ENCODE results near the gene ZNF700. TPM values are rescaled to one million over a fixed set of nuclear protein-coding genes. Genes with fewer than 3 reads are reported as not detected.

The ZNF700 gene
- total and polyA plus RNA-seq, 3 donors from 2014 or later = 9.0 to 26.1 (median 22.0) TPM

GRCh38 chr19:11982526-11982925, 57.6 kb downstream of the ZNF700 start:
- Histone ChIP-seq H3K27ac (no peak overlapping the region), H3K27me3 (no peaks in the 10 kb centered on the region), H3K4me1 (no peaks in the 10 kb centered on the region), H3K4me3 (no peak overlapping the region), H3K9me3 (no peaks in the 10 kb centered on the region), H3K36me3 (ENCODE audit: low read depth, missing control alignments) (no peaks in the 10 kb centered on the region)
- no peak for TF ChIP-seq POLR2A (IDR thresholded peaks at IDR 0.05)
- TF ChIP-seq CTCF (IDR thresholded peaks at IDR 0.05) = no peak
- WGBS, 2 donors = 89 to 96% methylated on average over 4 of the region's 4 CpGs
- no peak for DNase-seq
- intact Hi-C loops (cut with DNase I; ENCODE audit: low total_unique reads) = loop anchor here (10.0 kb wide), 1 partner anchor 58 kb away; the partner anchor contains the start of gene ZNF700

GRCh38 chr19:11984986-11985385, 60.1 kb downstream of the ZNF700 start:
- Histone ChIP-seq H3K27ac (no peak overlapping the region), H3K9me3 (no peaks in the 10 kb centered on the region), H3K4me3 (no peak overlapping the region), H3K4me1 (no peaks in the 10 kb centered on the region), H3K27me3 (no peaks in the 10 kb centered on the region), H3K36me3 (ENCODE audit: low read depth, missing control alignments) (no peaks in the 10 kb centered on the region)
- TF ChIP-seq POLR2A (IDR thresholded peaks at IDR 0.05) = no peak
- peak in 1 of 3 experiments; percentile 12 for TF ChIP-seq CTCF (IDR thresholded peaks at IDR 0.05)
- DNase-seq = no peak
- WGBS, 2 donors = 35 to 38% methylated on average over 5 of the region's 5 CpGs
- intact Hi-C loops (cut with DNase I; ENCODE audit: low total_unique reads) = loop anchor here (10.0 kb wide), 1 partner anchor 60 kb away; the partner anchor contains the start of gene ZNF700

- H3K36me3 ChIP-seq (ENCODE audit: low read depth, missing control alignments) = no peaks in the 10 kb centered on the region
- no peaks in the 10 kb centered on the region for H3K27me3 ChIP-seq
- H3K27ac ChIP-seq = no peak overlapping the region
- H3K9me3 ChIP-seq = no peaks in the 10 kb centered on the region
- TF ChIP-seq CTCF (IDR thresholded peaks at IDR 0.05) (no peak), POLR2A (IDR thresholded peaks at IDR 0.05) (no peak)
- DNase-seq = no peak
- peak overlapping the region in 1 of 2 donors; percentile 79 for H3K4me3 ChIP-seq
- WGBS, 2 donors = 72 to 74% methylated on average over 17 of the region's 17 CpGs
- intact Hi-C loops (cut with DNase I; ENCODE audit: low total_unique reads) = loop anchor here (10.0 kb wide), 1 partner anchor 62 kb away; the partner anchor contains the start of gene ZNF700
- H3K4me1 ChIP-seq = no peaks in the 10 kb centered on the region
Measured at GRCh38 chr19:11986754-11987153, 61.8 kb downstream of the ZNF700 start.

- Histone ChIP-seq H3K4me1 (no peaks in the 10 kb centered on the region), H3K4me3 (peak overlapping the region; percentile 61 to 79), H3K27ac (peak overlapping the region; percentile 79 to 83), H3K36me3 (ENCODE audit: low read depth, missing control alignments) (no peaks in the 10 kb centered on the region), H3K9me3 (no peaks in the 10 kb centered on the region), H3K27me3 (no peaks in the 10 kb centered on the region)
- DNase-seq = peak; percentile 98
- WGBS, 2 donors = 0 to 1% methylated on average over 42 to 54 of the region's 54 CpGs
- TF ChIP-seq CTCF (IDR thresholded peaks at IDR 0.05) (no peak), POLR2A (IDR thresholded peaks at IDR 0.05) (peak; percentile 36)
- intact Hi-C loops (cut with DNase I; ENCODE audit: low total_unique reads) = loop anchor here (10.0 kb wide), 1 partner anchor 63 kb away; the partner anchor contains the start of gene ZNF700
Measured at GRCh38 chr19:11987405-11988281, 62.7 kb downstream of the ZNF700 start.
